ENCODE data around the gene CLDN22. TPM values are rescaled to one million over a fixed set of nuclear protein-coding genes. Genes with fewer than 3 reads are reported as not detected.

CLDN22 gene
- total RNA-seq: not detected

- no peak for TF ChIP-seq CTCF (IDR thresholded peaks at IDR 0.05; ENCODE audit: low read depth)
These were observed at the start of gene CLDN22 for GRCh38 chr4:183320211-183321059. Gene CLDN22, minus strand, starts transcription at chr4:183320276. Its CDS starts 58 bp downstream, at chr4:183320218.

DNA sequence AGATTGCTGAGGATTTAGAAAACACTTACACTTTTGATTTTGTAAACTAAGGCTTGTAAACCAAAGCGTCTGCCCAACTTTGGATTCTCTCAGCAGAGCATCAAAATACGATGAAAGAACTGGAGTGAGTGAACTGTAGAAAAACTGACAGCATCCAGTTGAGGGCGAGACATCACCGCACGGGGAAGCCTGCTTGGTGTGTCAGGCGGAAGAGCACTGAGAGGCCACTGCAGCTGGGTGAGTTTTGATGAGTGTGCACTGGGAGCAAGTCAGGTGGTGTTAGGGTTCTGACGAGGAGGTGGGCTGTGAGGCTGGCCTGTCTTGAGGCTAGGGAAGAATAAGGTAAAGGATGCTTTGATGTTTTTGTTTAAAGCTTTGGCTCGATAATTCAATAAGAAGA is 49.0 kb upstream of the CLDN22 start:
- TF ChIP-seq CTCF (IDR thresholded peaks at IDR 0.05; ENCODE audit: low read depth): no peak

GRCh38 chr4:183366206-183366835 is 46.2 kb upstream of the CLDN22 start:
- no peak for TF ChIP-seq CTCF (IDR thresholded peaks at IDR 0.05; ENCODE audit: low read depth)

GRCh38 chr4:183364025-183364424 is 43.9 kb upstream of the CLDN22 start:
- no peak for TF ChIP-seq CTCF (IDR thresholded peaks at IDR 0.05; ENCODE audit: low read depth)

GRCh38 chr4:183362916-183363542 is 43.0 kb upstream of the CLDN22 start:
- no peak for TF ChIP-seq CTCF (IDR thresholded peaks at IDR 0.05; ENCODE audit: low read depth)

DNA sequence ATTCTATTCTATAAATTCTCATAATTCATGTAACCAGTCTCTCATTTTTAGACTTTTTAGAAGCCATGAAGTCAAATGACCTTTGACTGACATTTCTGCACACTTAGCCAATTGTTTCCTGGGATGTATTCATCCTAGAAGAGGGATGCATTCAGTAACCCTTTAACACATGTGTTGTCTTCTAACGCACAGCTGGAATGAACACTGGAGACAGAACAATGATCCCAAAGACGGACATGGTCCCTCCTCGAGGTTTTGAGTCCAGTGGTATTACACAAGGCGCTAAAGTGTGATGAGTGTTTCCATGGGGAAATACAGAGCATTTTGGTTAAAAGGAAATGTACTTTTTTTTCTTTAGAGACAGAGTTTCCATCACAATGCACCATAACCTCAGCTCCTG is 42.0 kb upstream of the CLDN22 start:
- TF ChIP-seq CTCF (IDR thresholded peaks at IDR 0.05; ENCODE audit: low read depth): no peak

Measured in subcutaneous adipose tissue (tissue), 4 donors.